Activated CD8-positive, alpha-beta memory T cell treated with anti-CD3 and anti-CD28 coated beads for 24 hours (primary cell): ENCODE data around the gene PYGB.

Source experiments
- DNase-seq: peaks from one replicate; pipeline ENCODE4 v3.0.0-alpha.2; 2020

The PYGB gene

GRCh38 chr20:25247956-25248785, at the start of gene PYGB:
Gene PYGB, plus strand, starts transcription at chr20:25248085. Its CDS starts 94 bp downstream, at chr20:25248179.
- DNase-seq = peak; percentile 92

- peak; percentile 53 for DNase-seq
These were observed 49.1 kb upstream of the PYGB start for GRCh38 chr20:25198663-25199383.

GRCh38 chr20:25199473-25200260, 48.2 kb upstream of the PYGB start:
- DNase-seq = no peak

GRCh38 chr20:25203089-25203488, 44.8 kb upstream of the PYGB start:
- no peak for DNase-seq

- no peak for DNase-seq
These were observed 44.0 kb upstream of the PYGB start for GRCh38 chr20:25203871-25204320.

GRCh38 chr20:25204550-25205276, 43.2 kb upstream of the PYGB start:
- DNase-seq = peak; percentile 46

GRCh38 chr20:25205277-25206062, 42.4 kb upstream of the PYGB start:
- no peak for DNase-seq

GRCh38 chr20:25206063-25206403, 41.9 kb upstream of the PYGB start:
- peak; percentile 40 for DNase-seq

GRCh38 chr20:25206548-25206947, 41.3 kb upstream of the PYGB start:
- no peak for DNase-seq

GRCh38 chr20:25207149-25207959, 40.5 kb upstream of the PYGB start:
- DNase-seq = peak; percentile 37

- peak; percentile 43 for DNase-seq
These were observed 39.8 kb upstream of the PYGB start for GRCh38 chr20:25207960-25208534.

GRCh38 chr20:25209400-25209799, 38.5 kb upstream of the PYGB start:
- DNase-seq = no peak

- no peak for DNase-seq
These were observed 38.0 kb upstream of the PYGB start for GRCh38 chr20:25209911-25210310.

GRCh38 chr20:25211273-25211672, 36.6 kb upstream of the PYGB start:
- no peak for DNase-seq

- DNase-seq = no peak
These were observed 35.6 kb upstream of the PYGB start for GRCh38 chr20:25212242-25212641.

- DNase-seq = no peak
These were observed 34.1 kb upstream of the PYGB start for GRCh38 chr20:25213566-25214425.

- DNase-seq = no peak
These were observed 33.5 kb upstream of the PYGB start for GRCh38 chr20:25214426-25214790.

- no peak for DNase-seq
These were observed 33.1 kb upstream of the PYGB start for GRCh38 chr20:25214819-25215218.

GRCh38 chr20:25215521-25215920, 32.4 kb upstream of the PYGB start:
- DNase-seq = no peak
